Middle frontal gyrus (tissue), 1 donor: Measurements from ENCODE around the gene AMZ1.
A peak's percentile ranks its signal among the peaks of the same experiment; 100 is the strongest.
"Not testable (repeated sequence)": the region's sequence is repeated elsewhere in the genome, so short reads cannot be mapped to it uniquely, and the experiment has no call there.

Experiments
- DNase-seq: peaks from one replicate; pipeline ENCODE4 v3.0.0-alpha.2; 2015; ENCODE audit warnings: low spot score; ENCODE audit errors: extremely low spot score

The AMZ1 gene

GRCh38 chr7:2689951-2690705, 2.1 kb downstream of the AMZ1 start:
- DNase-seq: no peak

DNA sequence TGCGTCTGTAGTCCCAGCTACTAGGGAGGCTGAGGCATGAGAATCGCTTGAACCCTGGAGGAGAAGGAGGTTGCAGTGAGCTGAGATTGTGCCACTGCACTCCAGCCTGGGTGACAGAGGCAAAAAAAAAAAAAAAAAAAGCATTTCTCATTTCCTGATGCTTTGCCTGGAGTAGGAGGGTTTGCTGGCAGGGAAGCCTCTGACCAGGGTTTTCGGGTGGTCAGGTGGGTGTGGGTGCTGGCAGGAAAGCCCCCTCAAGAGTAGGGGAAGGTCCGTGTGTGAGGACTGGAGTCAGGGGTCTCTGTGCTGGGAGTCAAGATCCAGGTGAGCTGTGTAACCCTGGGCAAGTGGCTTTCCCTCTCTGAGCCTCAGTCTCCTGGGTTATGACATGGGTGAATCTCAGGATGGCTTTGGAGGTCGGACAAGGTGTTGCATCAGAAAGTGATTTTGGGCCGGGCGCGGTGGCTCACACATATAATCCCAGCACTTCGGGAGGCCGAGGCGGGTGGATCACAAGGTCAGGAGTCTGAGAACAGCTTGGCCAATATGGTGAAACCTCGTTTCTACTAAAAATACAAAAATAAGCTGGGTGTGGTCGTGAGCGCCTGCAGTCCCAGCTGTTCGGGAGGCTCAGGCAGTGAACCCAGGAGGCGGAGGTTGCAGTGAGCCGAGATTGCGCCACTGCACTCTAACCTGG, 3.2 kb downstream of the AMZ1 start:
- DNase-seq: no peak

DNA sequence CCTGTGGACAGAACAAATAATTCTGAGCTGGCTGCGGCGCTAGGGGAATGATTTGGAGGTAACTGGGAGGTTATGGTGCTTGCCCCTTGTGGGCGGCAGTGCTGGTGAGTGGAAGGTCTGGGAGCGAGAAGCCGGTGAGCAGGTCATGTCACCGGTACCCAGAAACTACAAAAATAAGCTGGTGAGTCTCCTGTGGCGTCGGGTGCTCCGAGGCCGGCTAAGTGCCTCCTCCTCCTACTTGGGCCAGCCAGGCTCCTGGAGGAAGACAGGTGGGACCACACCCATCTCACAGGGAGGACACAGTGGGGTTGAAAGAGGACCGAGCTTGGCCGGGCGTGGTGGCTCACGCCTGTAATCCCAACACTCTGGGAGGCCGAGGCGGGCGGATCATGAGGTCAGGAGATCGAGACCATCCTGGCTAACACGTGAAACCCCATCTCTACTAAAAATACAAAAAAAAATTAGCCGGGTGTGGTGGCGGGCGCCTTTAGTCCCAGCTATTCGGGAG, 4.0 kb downstream of the AMZ1 start:
- not testable (repeated sequence) for DNase-seq

GRCh38 chr7:2692543-2692942, 4.5 kb downstream of the AMZ1 start:
- no peak for DNase-seq

- not testable (repeated sequence) for DNase-seq
These were observed 5.6 kb downstream of the AMZ1 start for GRCh38 chr7:2693420-2694121.

- DNase-seq: not testable (repeated sequence)
These were observed 6.1 kb downstream of the AMZ1 start for GRCh38 chr7:2694122-2694436.

DNA sequence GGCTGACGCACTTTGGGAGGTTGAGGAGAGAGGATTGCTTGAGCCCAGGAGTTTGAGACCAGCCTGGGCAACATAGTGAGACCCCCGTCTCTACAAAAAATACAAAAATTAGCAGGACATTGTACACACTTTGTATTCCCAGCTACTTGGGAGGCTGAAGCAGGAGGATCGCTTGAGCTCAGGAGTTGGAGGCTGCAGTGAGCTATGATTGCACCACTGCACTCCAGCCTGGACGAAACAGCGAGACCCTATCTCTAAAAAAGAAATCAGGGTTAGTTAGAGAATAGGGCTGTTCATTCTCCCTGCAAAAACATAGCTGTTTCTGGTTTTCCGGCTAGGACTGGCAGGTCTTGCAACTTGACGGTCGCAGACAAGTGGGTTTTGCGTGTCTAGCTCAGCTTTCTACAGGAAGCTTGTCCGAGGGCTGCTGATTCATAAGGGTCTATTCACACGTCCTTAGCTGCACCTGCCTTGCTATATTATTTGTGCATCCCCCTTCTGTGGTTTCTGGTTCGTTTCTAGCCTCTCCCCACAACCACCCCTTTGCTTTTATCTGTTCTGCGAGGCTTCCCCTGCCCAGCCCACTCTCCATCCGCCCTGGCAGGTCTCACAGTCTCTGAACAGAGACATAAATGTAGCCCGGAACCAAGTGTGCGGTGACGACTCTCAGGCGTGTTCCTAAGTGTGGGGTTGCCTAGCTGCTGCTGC, 10.7 kb downstream of the AMZ1 start:
- DNase-seq: no peak

GRCh38 chr7:2699289-2699620, 11.3 kb downstream of the AMZ1 start:
- DNase-seq: no peak

DNA sequence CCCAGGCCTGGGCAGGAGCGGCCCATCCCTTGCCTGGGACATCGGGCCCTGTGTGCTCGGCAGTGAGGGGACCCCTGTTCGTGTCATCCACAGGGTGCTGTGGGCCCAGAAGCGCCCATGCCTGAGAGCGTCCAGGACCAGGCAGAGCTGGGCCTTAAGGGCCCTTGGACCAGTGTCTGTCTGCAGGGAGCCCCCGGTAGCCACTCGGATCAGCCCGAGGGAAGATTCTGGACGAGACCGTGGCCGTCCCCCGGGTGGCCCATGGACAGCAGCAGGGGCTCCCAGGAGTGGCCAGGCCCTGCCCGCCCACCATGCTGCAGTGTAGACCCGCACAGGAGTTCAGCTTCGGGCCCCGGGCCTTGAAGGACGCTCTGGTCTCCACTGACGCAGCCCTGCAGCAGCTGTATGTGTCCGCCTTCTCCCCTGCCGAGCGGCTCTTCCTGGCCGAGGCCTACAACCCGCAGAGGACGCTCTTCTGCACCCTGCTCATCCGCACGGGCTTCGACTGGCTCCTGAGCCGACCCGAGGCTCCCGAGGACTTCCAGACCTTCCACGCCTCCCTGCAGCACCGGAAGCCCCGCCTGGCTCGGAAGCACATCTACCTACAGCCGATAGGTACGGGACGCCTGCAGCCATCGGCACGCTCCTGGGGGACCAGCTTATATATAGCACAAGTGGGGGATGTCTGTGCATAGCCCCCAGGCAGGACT, 12.3 kb downstream of the AMZ1 start:
- DNase-seq: no peak

- no peak for DNase-seq
These were observed 13.4 kb downstream of the AMZ1 start for GRCh38 chr7:2701424-2701823.

- DNase-seq: peak; percentile 66
These were observed 14.0 kb downstream of the AMZ1 start for GRCh38 chr7:2701832-2702593.

DNA sequence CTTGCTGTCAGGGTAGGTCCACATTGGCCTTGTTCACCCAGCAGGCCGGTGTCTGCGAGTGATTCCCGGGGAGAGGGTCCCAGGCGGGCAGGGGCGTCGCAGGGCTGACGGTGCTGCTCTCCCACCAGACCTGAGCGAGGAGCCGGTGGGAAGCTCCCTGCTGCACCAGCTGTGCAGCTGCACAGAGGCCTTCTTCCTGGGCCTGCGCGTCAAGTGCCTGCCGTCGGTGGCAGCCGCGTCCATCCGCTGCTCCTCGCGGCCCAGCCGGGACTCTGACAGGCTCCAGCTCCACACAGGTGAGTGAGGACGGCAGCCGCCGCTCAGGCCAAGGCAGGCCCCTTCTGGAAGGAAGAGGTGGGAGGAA, 14.6 kb downstream of the AMZ1 start:
- no peak for DNase-seq

DNA sequence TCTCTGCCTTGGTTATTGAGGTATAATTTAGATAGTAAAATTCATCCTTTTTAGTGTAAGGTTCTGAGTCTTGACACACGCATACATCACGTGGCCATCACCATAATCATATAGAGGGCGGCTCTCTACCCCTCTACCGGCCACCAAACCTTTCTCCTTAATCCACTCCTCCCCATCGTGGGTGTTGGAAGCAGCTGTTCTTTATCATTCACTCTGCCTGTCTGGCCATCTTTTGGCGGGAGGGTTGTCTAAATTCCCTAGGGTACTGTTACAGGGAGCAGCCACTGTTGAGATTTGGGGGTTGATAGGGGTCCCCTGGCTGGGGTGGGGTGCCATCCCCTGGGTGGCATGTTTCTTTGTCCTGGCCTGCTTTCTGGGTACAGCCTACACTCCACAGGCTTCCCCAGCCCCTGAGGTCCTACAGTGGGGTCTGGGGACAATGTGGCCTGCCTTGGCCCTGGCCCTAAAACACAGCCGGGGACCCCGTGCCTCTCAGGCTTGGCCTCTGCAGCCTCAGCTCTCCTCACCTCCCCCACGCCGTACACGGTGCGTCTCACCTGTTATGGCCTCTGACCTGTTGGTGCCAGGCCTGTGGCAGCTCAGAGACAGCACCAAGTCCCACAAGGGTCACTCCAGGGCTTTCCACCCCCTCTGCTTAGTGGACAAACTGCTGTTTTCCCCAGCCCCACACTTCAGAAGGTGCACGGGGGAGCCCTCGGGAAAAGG, 17.5 kb downstream of the AMZ1 start:
- no peak for DNase-seq

GRCh38 chr7:2706685-2707126, 18.7 kb downstream of the AMZ1 start:
- no peak for DNase-seq

- DNase-seq: no peak
These were observed 19.5 kb downstream of the AMZ1 start for GRCh38 chr7:2707481-2707880.

DNA sequence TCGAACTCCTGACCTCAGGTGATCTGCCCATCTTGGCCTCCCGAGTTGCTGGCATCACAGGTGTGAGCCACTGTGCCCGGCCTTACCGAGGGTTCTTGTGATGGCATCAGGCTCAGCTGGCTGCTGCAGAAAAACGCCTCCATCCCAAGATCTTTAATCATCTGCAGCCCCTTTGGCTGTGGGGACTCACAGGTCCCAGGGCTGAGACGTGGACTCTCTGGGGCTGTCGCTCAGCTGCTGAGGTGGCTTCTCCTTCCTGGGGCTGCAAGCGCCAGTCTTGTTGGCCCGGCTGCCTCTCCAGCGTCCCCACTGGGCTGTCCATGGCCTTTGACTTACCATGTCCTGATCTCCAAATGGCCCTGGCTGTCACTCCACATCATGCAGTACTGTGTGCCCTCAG, 20.0 kb downstream of the AMZ1 start:
- no peak for DNase-seq

- no peak for DNase-seq
These were observed 20.7 kb downstream of the AMZ1 start for GRCh38 chr7:2708547-2709310.

DNA sequence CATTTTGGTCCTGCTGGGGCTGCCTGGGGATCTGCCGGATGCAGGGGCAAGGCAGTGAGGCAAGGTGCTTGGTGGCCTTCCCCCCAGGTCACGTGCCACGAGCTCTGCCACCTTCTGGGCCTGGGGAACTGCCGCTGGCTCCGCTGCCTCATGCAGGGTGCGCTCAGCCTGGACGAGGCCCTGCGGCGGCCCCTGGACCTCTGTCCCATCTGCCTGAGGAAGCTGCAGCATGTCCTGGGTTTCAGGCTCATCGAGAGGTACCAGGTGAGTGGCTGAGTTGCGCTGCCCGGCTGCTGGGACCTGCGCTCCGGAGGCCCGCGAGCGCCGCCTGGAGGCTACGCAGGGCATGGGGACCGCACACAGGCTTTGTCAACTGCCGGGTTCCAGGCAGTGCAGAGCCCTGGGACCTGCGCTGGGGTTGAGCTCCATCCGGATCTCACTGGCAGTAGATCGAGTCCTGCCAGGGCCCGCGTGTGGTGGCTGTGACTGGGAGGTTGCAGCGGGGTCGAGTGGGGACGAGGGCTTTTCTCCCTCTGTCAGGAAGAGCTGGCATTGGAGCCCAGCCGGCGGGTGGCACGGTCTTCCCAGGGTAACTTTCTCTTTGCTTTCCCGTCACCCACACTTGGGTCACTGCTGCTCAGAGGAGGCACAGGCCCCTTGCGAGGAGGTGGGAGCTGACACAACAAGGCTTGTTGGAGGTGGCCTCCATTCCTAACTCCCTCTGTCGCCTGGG, 21.7 kb downstream of the AMZ1 start:
- no peak for DNase-seq
